ENCODE data around the gene TMEM63A.
A peak's percentile ranks its signal among the peaks of the same experiment; 100 is the strongest.
"Not testable (repeated sequence)": the region's sequence is repeated elsewhere in the genome, so short reads cannot be mapped to it uniquely, and the experiment has no call there.

The TMEM63A gene

DNA sequence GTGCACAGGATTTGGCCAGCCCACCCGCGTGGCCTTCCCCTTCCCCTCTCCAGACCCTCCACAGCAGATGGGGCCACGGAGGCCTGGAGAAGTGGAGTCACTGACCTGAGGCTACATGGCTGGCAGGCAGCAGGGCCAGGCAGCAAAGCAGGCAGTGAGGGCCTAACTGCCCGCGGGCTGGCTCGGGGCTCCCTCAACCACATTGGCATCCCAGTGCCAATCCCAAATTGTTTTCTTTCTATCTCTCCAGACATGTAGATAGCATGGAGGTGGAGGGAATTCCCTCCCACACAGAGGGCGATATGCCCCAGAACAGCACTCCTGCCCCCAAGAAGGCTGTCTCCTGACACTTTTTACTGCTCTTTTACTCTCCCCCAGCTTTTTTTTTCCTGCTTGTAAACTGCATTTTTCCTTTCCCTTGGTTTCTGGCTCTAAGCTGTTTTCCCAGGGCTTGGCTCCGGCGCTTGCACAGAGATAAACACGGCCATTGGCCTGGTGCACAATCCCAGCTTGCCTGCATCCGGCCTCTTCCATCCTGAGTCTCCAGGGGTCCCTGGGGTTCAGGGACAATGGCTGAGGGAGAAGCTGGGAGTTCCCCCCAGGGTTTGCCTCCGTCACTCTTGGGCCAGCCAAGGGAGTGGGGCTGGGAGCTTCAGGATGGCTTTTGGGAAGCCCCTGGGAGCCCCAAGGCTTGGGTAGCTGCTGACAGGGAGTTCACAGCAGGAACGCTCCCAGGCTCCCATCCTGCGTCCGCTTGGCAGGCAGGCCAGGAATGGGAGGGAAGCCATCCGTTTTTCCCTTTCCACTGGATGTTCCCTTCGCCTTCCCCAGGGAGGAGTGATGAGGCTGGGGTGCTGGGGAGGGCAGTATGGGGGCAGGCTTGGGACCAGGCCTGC is 65.3 kb downstream of the TMEM63A start:
- DNase-seq, result no peak

DNA sequence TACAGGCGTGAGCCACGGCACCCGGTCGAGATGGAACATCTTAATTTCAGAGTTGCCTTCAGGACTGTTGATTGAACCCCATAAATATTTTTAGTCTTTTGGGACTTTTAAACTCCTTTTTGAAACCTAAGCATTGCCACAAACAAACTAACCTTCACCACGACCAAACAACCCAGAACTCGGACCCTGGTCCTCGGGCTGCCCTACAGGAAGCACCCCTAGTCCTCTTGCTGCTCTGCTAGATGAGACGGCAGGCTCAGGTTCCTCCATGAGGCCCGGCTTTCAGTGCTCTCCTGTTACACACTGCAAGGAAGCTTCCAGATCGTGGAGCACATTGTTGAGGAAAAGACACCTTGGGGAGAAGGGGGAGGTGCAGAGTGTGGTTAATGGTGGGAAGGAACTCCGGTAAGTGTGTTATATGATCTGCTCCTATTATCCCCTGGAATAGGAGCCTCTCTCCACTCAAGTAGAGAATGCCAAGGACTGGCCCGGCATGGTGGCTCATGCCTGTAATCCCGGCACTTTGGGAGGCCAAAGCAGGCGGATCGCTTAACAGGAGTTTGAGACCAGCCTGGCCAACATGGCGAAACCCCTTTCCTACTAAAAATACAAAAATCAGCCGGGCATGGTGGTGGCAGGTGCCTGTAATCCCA is 66.5 kb downstream of the TMEM63A start:
- no peak for DNase-seq

DNA sequence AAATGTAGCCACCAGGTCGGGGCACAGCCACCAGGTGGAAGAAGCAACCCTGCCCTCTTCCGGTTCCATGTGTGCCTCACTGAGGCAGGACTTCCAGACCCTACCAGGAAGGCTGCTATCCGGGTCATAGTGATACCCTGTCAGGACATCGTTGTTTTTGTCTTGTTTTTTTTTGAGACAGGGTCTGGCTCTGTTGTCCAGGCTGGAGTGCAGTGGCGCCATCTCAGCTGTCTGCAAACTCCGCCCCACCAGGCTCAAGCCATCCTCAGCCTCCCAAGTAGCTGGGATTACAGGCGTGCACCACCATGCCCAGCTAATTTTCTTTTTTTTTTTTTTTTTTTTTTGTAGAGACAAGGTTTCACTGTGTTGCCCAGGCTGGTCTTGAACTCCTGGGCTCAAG is 67.1 kb downstream of the TMEM63A start:
- not testable (repeated sequence) for DNase-seq

DNA sequence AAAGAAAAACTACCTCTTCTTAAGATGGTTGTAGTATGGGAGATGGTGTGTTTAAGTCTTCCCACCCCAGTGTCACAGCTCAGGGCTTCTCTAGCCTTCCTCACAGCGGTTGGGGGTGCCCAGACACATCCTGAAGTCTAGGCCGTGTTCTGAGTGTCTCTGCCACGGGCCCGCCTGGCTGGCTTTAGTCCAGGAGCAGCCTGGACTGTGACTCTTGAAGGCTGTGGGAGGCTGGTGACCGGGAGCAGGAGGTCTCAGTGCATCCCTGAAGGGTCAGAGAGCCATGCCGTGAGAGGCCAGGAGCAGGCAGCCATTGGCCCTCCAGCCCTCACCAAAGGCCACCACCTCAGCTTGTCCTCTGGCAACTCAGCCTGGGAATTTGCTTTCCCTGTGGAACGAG is 67.8 kb downstream of the TMEM63A start:
- no peak for DNase-seq

DNA sequence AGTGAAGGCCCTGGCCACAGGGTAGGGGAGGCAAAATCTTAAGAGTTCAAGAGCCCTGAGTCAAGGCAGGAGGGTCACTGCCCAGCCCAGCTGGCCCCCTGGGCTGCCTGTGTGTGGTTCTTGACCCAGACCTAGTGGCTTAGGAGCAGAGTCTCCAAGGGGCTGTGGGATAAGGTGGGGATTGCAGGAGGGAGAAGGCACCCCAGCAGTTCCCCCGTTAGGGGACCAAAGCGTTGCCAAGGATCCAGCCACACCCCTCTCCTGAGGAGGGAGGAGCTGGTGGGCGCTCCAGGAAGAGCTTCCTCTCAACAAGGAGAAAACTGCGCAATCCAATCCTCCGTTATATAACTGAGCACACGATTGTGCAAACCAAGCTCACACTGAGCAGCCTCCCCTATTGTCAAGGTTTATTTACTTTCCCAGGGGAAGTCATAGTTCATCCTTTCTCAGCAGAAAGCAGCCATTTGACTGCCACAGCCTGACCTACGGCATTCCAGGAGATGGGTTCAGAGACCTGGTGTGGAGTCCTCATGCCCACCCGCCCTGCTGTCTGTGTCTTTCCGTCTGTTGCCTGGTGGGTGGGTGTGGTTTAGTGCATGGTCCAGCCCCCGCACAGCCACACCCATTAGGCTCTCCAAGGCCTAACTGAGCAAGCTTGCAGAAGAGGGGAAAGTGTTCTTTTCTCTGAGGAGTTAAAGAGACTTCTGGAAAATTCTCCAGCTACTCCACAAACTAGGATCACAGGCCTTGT is 68.8 kb downstream of the TMEM63A start:
- DNase-seq, result no peak

DNA sequence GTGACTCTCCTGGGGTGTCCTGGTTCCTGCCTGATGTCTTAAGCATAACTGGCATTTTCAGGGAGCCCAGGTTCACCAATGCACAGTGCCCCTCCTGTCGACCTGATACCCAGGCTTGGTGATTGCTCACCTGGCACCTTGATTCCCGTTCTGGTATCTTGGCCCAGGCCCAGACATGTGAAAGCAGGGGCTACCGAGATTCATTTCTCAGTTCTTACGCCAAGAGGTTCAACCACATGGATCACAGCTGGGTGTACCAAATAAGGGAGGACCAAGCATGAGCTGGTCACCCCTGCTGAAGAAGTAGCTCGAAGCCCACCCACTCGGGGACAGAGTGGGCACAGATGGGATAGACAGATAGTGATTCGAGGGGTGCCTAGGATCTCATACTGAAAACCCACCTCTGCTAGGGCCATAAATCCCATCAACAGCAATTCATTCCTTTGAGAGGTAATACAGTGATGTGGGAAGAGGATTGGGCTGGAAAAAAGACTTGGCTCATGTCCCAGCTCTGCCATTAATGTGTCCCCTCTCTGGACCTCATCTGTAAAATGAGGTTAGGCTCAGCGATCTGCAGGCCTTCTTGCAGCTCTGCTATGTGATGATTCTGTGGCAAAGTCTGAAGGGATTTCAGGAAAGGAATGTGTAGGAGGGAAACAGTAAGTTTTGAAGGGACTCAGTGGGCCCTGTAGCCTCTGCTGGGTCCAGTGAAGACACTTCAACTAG is 69.5 kb downstream of the TMEM63A start:
- DNase-seq, result no peak

DNA sequence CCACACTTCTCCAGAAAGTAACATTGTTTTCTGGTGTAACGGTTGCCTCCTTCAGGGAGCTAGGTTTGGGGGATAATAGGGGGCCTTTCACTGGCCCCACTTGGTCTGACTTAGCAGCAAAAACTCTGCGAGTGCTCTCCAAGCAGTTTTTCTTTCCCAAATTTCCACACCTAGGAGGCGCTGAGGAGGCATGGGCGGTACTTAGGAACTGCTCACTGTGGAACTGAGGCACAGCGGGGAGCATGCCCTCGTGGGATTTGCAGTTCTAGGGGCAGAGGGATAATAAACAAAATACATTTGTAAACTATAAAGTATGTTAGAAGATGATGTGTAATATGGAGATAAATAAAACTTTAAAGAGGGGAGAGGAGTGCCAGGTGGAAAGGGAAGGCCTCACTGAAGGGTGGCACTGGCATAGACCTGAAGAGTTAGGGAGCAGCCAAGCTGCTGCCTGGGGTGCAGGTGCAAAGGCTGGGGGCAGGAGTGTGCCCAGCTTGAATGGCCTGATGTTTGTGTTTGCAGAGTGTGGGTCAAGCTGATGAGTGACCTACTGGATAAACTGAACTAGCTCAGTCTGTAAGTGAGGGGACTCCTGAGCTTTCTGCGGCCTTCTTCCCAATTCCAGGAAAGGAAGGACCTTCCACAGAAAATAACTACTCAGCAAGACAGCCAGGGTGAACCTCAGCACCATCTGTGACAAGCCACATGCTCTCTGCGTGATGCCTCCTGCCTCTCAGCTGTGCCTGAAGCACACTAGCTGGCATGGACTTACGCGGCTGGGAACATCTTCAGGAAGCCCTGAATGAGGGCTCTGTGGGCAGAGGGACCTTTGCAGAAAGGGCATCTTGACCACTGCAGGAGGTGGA is 70.3 kb downstream of the TMEM63A start:
- DNase-seq, result no peak

DNA sequence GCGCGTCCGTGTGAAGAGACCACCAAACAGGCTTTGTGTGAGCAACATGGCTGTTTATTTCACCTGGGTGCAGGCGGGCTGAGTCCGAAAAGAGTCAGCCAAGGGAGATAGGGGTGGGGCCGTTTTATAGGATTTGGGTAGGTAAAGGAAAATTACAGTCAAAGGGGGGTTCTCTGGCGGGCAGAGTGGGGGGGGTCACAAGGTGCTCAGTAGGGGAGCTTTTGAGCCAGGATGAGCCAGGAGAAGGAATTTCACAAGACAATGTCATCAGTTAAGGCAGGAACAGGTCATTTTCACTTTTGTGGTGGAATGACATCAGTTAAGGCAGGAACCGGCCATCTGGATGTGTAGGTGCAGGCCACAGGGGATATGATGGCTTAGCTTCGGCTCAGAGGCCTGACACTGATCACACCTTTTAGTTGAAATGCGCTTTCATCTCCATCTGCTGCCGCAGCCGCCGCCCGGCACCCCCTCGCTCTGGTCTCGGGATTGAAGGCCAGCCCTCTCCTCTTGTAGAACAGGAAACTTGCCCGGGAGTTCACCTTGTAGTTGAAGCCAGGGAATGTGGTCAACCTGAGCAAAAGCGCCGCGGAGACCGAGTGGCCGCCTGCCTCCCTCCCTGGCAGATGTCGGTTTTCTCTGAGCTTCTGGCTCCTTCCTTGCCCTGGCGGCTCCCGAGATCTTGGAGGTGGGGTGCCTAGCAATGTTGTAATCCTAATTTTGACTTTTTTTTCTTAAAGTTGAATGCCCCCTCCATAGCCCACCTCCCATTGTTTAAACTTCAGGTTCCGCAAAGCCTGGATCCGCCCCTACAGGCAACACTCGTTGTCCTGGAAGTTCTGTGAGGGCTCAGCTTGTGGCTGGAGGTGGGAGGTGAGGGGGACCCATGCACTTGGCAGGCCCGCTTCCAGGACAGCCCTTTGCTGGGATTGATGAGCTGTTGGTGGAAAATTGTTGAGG is 71.3 kb downstream of the TMEM63A start:
- not testable (repeated sequence) for DNase-seq

DNA sequence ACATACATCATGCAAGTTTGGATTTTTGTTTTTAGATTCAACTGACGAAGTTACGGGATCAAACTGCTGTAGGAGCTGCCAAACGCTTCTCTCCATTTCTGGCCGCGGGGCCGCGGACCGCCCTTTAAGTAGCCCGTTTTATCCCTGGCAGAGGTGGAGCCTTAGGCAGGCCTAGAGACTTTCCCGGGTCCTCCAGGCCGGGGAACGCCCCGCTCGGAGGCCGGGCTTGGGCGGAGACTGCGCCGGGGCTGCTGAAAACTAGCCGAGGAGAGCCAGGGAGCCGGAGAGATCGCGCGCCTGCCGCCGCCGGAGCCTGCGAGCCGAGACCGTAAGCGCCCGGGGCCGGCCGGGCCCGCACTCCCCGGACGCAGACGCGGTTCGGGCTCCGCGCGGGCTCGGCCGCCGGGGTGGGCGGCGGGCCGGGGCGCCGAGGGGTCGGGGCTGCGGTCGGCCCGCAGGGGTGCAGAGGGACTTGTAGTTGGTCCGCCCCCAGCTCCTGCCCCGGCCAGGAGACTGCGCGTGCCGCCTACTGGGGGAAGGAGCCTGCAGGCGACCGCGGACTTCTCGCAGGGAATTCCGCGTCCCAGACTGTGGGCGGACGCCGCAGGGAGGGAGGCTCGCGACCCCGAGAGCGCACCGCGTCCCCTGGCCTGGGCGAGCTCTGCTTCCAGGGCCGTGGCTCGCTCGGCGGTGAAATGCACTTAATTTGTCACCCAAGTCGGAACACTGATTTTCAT is 72.2 kb downstream of the TMEM63A start, which contains the start of gene EPHX1:
Gene EPHX1 (plus strand): TSS at position 283 of the 737 bp plus-strand sequence. CDS start 18,606 bp downstream, outside the sequence.
- DNase-seq, result peak; percentile 79

DNA sequence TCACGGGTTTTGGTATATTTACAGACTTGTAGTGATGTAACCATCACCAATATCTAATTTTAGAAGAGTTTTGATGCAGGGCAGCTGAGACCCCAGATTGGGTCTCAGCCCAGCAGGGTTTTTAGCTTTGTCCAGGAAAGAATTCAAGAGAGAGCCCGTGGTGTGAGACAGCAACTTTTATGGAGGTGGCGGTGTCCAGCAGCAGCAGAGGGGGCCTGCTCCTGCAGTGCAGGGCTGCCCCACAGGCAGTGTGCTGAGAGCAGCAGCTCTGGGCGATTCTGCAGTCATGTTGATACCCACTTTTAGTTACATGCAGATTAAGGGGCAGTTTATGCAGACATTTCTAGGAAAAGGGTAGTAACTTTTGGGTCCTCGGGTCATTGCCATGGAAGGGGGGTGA is 74.0 kb downstream of the TMEM63A start:
- DNase-seq, result no peak

DNA sequence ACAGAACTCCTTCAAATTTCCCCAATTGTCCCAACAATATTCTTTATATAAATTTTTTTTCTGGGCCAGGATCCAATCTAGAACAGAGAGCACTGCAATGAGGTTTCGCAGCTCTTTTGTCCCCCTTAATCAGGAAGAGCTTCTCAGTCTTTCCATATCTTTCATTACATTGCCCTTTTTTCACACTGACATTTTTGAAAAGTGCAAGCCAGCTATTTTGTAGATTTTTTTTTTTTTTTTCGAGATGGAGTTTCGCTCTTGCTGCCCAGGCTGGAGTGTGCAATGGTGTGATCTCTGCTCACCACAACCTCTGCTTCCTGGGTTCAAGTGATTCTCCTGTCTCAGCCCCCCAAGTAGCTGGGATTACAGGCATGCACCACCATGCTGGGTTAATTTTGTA is 75.4 kb downstream of the TMEM63A start:
- DNase-seq, result not testable (repeated sequence)

DNA sequence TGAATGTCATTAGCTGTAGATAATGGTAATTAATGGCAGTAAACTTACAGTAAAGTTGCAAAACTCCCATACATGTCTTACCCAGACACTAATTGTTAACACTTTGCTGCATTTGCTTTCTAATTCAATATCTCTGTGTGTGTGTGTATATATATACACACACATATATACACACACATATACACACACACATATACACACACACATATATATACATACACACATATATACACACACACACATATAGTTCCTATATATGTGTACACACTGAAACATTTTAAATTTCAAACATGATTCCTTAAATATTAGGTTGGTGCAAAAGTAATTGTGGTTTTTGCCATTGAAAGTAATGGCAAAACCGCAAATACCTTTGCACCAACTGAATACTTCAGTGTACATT is 75.9 kb downstream of the TMEM63A start:
- no peak for DNase-seq

DNA sequence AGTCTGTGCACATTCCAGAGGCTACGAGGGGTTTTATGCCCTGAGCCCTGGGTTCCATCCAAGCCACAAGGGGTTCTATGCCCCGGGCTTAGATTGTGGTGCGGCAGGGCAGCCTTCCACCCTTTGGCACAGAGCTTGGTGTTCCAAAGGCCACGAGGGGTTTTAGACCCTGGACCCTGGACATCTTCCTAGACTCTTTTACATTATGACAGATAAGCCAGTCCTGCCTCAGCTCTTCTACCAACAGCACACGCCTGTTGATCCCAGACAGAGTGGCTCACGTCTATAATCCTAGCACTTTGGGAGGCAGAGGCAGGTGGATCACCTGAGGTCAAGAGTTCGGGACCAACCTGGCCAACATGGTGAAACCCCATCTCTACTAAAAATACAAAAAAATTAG is 81.0 kb downstream of the TMEM63A start:
- DNase-seq, result not testable (repeated sequence)

DNA sequence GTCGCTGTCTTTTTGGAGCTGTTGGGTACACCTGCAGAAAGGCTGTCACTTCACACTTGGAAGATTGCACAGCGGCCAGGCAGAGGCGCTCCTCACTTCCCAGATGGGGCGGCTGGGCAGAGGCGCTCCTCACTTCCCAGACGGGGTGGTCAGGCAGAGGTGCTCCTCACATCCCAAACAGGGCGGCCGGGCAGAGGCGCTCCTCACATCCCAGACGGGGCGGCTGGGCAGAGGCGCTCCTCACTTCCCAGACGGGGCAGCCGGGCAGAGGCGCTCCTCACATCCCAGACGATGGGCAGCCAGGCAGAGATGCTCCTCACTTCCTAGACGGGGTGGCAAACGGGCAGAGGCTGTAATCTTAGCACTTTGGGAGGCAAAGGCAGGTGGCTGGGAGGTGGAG is 86.1 kb downstream of the TMEM63A start:
- not testable (repeated sequence) for DNase-seq

Data from CD4-positive, alpha-beta T cell treated with Interleukin-17A for 4 hours (primary cell).